NT2/D1 (cell line): ENCODE data around the gene NRXN3.

Experiments
- YY1 ChIP-seq: IDR thresholded peaks from 2 replicates; pipeline ENCODE4 v1.6.1; 2011; ENCODE audit not compliant: insufficient read length, insufficient read depth
- ZNF274 ChIP-seq: IDR thresholded peaks from 2 replicates; pipeline ENCODE4 v1.6.1; 2011; ENCODE audit warnings: mild to moderate bottlenecking, low read depth, low read length

DNA sequence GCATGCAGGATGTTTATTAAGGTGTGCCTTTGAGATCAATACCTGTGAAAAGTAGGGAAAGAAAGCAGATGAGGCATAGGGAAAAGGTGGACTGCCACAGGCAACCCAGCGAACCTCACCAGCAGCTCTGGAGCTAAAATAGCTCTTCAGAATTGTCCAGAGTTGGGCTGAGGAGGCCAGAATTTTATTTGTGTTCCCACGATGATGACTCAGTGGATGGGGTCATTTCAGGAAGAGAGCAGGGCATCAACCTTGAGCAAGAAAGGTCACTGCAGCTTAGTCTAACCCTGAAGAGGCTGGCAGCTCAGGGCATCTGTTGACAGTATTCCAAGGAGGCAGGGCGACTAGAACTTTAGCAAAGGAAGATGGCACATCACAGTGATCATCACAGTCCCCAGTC is 1345.0 kb downstream of the NRXN3 start:
- no peak for TF ChIP-seq YY1
- no peak for TF ChIP-seq ZNF274
